IPS-NIHi7 (cell line): ENCODE measurements around the gene TTLL10.
A peak's percentile ranks its signal among the peaks of the same experiment; 100 is the strongest.

Experiments
- DNase-seq: peaks from one replicate; pipeline ENCODE4 v3.0.0; 2012; ENCODE audit warnings: mixed read lengths; ENCODE audit errors: extremely low spot score

Gene TTLL10

GRCh38 chr1:1206376-1206965, 32.8 kb downstream of the TTLL10 start, which contains the start of gene TNFRSF18:
Gene TNFRSF18, minus strand, starts transcription at chr1:1206592. Its CDS starts 21 bp downstream, at chr1:1206571.
- peak; percentile 64 for DNase-seq

DNA sequence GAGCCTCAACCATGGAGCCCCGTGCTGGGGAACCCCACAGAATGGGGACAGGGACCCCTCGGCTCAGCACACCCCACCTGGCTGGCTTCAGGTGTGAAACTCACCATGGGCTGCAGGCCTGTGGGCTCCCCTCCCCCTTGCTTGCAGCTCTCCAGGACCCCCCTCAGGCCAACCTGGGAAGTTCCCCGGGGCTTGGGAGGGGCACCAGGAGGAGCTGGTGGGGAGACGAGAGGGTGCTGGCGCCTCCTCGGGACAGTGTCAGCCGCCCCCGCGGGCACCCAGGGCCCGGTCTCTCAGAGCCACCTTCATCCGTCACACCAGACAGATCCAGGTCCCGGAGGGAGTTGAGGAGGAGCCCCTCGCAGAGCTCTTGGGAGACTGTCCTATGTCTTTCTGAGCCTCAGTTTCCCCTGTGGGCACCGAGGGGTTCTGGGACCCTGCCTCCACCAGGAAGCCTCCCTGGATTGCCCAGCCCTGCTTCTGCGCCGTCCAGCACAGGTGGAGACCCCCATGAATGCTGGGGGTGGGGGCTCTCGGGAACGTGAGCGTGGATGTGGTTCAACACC, 33.4 kb downstream of the TTLL10 start:
- DNase-seq: no peak

DNA sequence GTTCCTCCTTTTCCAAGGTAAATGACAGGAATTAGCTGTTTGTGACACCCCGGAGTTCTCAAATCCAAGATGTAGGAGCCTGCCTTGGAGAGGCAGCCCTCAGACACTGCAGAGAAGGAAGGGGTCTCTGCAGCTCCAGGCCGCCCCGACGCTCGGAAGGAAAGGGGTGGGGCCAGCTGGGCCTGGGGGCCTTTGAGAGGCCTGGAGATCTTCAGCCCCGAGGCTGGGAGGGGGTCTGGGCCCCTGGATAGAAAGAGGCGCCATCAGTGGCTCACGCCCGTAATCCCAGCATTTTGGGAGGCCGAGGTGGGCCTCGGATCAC, 33.9 kb downstream of the TTLL10 start:
- DNase-seq: no peak

- DNase-seq: no peak
Observed at GRCh38 chr1:1208713-1209433, 35.2 kb downstream of the TTLL10 start.

DNA sequence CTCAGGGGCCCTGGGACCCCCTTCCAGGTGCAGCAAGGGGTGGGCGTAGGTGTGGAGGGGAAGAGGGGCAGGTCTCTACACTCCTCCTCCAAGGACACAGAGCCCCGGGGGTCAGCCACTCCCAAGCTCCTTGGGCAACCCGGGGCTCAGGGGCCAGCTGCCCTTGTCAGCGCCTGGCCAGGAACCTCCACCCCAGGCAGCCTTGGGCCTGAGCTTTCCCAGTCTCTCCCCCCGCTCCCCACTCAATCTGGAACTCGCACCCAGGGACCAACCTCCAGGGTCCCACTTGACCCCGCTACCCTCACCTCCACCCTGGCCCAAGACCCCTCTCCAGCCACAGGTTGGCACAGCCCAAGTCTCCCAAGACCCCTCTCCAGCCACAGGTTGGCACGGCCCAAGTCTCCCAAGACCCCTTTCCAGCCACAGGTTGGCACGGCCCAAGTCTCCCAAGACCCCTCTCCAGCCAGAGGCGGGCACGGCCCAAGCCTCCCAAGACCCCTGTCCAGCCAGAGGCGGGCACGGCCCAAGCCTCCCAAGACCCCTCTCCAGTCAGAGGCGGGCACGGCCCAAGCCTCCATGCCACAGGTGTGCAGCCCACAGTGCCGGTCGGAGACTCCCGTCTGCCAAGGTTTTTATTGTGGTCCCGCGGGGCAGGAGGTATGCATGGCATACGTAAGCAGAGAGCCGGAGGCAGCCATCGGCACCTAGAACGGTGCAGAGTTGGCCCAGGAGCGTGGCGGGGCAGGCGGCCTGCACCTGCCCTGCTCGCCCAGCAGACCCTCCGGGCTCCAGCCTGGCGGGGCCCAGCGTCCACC, 37.3 kb downstream of the TTLL10 start:
- no peak for DNase-seq

GRCh38 chr1:1211541-1212441, 38.1 kb downstream of the TTLL10 start:
- no peak for DNase-seq

DNA sequence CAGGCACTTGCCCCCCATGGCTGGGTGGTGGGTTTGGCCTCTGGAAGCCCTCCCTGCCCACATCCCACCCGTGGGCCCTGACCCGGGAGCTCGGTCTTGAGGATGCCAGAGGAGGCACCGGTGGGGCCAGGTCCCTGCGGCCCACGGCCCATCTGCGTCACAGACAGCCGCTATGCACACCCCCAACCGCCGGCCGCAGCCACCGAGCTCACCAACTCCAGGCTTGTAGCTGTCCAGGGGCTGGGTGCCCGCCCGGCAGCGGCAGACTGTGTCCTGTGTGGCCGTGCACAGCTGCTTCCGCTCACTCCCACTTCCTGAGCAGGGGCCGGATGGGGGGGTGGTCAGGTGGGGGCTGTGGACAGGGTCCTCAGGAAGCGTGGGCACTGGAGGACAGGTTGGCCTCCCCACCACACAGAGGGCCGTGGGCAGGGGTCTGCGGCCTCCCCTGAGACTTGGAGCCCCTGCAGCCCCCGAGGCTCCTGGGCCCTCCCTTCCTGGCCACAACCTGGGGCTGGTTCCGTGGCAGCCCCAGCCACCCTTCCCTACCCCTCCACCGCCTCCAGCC, 39.2 kb downstream of the TTLL10 start:
- no peak for DNase-seq

DNA sequence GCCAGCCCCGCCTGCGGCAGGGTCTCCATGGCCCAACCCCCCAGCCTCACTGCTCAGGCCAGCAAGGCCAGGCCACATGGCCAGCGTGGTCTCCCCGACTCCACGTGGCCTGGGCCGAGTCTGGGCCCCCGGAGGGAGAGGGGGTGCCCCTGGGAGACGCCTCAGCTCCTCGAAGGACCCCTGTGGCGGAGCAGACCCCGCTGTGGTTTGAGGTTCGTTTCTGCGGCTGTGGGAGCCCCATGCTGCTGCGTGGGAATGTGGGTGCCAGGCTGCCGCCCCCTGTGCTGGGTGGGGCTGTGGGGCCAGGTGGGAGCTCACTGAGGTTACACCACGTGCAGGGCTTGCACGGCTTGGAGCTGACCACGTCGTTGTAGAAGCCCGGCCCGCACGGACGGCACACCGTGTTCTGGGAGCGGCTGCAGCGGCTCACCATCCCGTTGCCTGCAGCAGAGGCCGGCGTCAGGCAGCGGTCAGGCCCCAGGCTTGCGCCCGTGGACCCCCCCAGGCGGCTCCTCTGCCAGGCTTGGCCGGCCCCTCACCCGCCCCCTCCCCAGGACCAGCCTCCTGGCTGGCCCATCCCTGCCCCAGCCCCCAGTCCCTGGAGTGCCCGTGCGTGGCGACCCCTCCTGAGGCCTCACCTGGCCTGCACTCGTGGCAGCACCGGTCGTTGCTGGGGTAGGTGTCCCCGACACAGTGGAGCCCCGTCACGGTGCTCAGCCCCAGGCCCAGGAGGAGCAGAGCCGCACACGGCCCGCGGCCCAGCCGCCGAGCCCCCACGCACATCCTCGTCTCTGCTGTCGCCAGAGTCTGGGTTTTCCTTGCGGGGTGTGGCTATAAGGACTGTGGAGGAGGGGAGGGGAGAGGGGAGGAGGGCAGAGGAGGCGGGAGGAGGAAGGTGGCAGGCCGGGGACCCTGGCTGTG, 39.9 kb downstream of the TTLL10 start, which contains the start of gene TNFRSF4:
Gene TNFRSF4, minus strand, starts transcription at position 809 of the 921 bp plus-strand sequence. Its CDS starts 26 bp downstream, at position 783.
- no peak for DNase-seq

GRCh38 chr1:1215080-1215676, 41.5 kb downstream of the TTLL10 start:
- DNase-seq: no peak

GRCh38 chr1:1215881-1216605, 42.4 kb downstream of the TTLL10 start:
- DNase-seq: no peak

- DNase-seq: no peak
Observed at GRCh38 chr1:1216770-1217620, 43.3 kb downstream of the TTLL10 start.

DNA sequence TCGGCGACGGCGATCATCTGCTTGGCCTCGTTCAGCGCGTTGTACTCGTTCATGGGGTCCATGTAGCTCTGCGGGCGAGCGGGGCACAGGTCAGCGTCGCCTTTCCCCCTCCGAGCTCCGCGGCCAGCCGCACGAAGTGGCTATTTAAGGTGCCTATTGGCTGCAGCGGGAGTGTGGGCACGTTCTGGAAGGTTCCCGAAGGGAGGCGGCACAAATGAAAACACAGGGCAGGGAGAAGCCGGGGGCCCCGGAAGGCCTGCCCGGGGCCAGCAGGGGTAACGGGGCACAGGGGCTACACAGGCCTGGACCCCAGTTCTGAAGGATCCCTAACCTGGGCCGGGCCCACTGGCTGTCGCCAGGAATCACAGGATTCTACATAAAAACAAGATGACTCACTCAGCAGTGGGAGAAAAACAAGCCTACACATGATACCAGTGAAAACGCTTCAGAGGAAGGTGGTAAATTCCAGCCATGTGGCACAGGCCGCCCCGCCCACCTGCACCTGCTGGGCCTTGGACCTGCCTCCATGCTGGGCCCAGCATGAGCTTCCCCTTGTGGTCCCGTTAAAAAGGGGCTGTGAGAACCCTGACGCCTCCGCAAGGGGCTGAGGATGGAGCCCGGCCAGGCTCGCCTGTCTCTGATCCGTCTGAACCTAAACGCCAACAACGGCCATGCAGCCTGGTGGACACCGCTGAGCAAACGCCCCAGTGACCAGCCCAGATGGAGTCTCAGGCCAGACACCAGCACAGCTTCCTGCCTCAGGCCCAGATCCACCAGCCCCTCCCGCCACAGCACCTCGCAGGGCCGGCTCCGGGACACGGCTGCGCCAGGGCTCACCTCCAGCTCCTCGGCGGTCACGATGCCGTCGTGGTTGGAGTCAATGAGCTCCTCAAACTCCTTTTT, 44.2 kb downstream of the TTLL10 start:
- DNase-seq: no peak

DNA sequence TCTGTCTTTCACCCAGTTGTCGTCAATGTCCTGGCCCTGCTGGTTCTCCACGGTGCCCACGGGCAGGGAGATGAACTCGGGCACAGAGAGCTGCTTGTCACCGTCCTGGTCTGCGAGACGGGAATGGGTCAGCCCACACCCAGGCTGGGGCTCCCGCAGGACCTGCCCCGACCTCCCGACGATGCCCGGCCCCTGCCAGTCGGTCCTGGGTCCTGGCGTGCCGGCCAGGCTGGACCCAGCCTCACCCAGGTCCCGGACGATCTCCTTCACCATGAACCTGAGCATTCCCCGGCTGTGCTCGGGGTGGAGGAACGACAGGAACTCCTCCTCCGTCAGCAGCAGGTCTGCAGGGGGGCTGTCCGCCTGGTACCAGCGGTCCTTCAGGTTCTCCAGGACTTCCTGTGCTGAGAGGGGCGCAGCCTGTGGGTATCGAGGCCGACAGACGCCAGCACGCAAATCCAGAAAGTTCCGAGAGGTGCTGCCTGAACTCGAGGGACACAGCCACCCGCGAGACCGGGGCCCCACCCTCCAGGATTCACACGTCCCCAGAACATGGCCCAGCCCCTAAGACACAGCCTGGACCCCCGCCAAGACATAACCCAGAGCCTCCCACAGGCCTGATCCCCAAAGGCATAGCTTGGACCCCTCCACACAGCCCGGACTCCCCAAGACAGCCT, 45.0 kb downstream of the TTLL10 start:
- DNase-seq: no peak

GRCh38 chr1:1219341-1219740, 45.7 kb downstream of the TTLL10 start:
- no peak for DNase-seq

GRCh38 chr1:1220197-1220596, 46.5 kb downstream of the TTLL10 start:
- no peak for DNase-seq

DNA sequence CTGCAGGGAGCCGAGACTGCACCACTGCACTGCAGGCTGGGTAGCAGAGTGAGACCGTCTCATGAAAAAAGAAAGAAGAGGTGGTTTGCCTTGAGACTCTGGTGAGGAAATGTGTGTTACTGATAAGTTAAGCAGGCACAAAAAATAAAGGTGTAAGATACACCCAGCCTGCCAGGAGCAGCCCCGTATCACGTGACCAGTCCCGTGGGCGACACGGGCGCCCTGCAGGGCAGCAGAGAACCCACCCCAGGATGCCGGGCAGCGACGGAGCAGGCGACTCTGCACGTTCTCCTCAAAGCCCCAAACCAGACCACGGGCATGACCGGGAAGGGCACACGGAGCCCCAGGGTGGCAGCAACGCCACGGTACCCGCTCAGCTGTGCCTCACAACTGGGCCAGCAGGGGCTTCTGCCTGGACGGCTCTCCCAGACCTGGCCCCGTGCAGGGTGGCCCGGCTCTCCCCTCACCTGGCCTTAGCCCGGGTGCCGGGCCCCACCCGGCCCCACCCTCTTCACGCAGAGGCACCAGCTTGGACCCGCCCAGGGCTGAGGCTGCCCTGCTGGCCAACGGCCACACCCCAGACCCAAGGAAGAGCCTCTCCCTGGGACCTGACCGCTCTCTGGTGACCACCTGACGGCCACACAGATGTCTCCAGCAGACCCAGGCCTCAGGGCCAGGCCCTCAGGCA, 48.4 kb downstream of the TTLL10 start:
- DNase-seq: no peak
